Jurkat, Clone E6-1 (cell line): ENCODE measurements around the gene AKAP7.

ENCODE experiments used
- DNase-seq: peaks from one replicate; pipeline ENCODE4 v3.0.0-alpha.2; 2011; ENCODE audit warnings: low read depth, low spot score
- H3K4me3 ChIP-seq: 2 replicates; pipeline ENCODE4 v1.5.1; 2011; ENCODE audit warnings: mild to moderate bottlenecking, low read length, control low read depth, moderate library complexity

The AKAP7 gene

DNA sequence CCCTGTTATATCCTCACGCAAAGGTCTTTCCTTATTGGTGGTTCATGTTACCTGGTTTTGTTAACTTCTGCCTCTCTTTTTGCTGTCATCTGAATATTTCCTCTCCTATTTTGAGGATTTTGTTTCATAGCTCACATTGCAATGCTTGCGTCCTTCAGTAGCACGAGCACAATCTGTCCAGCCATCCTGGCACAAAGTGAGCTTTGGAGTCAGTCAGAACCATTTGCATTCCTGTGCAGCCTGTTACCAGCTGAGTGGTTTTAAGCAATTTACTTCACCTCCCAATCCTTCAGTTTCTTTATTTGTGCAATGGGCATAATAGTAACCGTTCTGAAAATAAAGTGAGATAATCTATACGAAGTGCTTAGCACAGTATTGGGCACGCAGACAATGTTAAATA, 42.7 kb downstream of the AKAP7 start:
- H3K4me3 ChIP-seq = no peak overlapping the region
- DNase-seq = no peak

- H3K4me3 ChIP-seq = no peak overlapping the region; the same call in 1 of the 2 replicates
- DNase-seq = peak; percentile 71
These were observed 47.7 kb downstream of the AKAP7 start for GRCh38 chr6:131182991-131183425.

GRCh38 chr6:131183427-131184095, 48.3 kb downstream of the AKAP7 start:
- no peak for DNase-seq
- no peak overlapping the region for H3K4me3 ChIP-seq

DNA sequence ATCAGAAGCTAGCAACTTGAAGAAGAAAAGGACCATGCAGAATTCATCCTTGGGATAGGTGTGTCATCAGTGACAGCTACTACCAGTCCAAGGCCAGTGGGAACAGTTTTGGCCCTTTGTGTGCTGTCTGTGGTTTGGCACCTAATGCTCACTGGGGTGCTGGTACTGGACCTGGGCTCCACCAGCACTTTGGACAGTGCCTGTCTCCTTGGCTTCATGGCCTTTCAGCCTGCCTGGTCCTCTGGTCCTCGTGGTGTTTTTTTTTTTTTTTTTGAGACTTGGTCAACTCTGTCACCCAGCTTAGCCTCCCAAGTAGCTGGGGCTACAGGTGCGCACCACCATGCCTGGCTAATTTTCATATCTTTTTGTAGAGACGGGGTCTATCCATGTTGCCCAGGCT, 56.3 kb downstream of the AKAP7 start:
- DNase-seq = no peak
- H3K4me3 ChIP-seq = no peak overlapping the region

- no peak overlapping the region for H3K4me3 ChIP-seq
- DNase-seq = peak; percentile 94
These were observed 62.4 kb downstream of the AKAP7 start for GRCh38 chr6:131197716-131198115.

DNA sequence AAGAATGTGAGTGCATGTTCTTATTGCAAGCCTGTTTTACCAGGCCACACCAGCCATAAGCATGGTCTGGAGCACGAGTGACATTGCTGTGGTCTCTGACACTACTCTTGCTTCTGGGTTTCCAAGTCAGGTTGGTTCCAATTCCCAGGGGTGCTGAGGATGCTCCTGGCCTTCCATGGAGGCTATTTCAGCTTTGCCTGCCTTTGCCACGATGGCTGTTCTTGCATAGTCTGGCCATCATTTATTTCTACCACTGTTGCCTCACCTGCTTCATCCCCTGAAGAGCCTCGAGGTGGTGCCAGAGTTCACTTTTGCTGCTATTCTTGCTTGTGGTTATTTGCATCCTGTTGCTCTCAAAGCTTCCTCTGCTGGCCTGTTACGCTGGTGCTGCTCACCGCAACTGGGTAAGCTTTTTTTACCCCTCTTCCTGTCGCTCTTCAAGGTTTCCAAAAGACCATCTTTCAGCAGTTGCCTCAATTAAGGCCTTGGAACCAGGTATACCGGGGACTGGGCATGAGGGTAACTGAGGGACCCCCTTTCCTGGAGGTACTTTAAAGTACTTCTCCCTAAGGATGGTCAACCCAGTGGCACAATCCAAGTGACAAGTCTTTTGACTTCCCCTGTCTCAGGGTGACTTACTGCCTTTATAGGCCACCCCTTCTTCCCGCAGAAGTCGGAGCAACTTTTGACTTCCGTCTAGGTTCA, 64.5 kb downstream of the AKAP7 start:
- peak overlapping the region; percentile 52 for H3K4me3 ChIP-seq
- peak; percentile 99 for DNase-seq

- no peak overlapping the region for H3K4me3 ChIP-seq
These were observed 70.4 kb downstream of the AKAP7 start for GRCh38 chr6:131205481-131206244.

DNA sequence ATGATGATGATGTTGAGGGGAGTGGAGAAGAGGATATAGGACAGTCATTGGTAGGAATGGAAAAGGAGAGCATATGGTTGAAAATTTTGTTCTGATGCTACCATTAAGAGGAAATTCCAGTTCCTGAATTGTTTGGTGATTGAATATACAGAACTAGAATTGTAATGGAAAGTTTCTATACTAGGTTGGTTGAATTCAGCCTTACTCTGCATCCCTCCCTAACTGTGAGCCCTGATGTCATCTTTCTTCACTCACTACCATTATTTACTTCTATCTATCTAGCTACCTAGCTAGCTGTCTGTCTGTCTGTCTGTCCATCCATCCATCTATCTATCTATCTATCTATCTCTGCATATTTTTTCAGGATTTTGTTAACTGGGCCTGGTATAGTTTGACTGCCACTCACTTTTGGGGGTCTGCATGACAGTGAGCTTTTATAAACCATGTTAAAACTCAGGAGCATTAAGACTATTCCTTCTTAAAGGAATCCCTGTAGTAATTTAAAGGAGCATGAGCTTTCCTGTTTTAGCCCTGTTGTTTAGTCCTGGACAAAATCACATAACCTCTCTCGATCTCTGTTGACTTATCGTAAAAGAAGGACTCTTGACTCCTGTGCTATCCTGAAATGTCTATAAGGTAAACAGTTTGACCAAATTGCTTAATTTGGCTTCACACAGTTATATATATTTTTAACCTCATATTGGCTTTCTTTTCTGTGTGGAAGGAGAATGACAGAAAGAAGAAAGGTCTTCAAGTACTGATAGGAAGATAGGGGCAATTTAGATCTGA, 71.4 kb downstream of the AKAP7 start:
- H3K4me3 ChIP-seq = no peak overlapping the region
- no peak for DNase-seq

More at GRCh38 chr6:131205481-131206244, 70.4 kb downstream of the AKAP7 start:
- no peak for DNase-seq

DNA sequence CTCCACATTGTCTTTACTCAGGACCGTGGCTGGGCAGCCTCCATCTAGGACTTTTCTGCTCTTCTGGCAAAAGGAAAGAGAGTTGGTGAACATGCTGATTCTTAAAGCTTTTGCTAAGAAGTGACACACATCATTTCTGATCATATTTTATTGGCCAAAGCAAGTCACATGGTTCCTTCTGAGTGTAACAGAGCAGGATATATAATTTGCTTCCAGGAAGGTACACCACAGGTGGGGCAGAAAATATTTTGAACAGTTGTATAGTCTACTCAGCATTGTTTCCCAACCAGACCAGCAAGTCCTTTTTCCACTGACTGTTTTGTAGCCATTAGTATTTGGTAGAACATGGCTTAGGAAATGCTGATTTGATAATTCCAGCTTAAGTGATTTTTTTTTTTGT, 73.5 kb downstream of the AKAP7 start:
- H3K4me3 ChIP-seq = no peak overlapping the region
- no peak for DNase-seq

GRCh38 chr6:131210469-131210868, 75.2 kb downstream of the AKAP7 start:
- H3K4me3 ChIP-seq = no peak overlapping the region
- no peak for DNase-seq

DNA sequence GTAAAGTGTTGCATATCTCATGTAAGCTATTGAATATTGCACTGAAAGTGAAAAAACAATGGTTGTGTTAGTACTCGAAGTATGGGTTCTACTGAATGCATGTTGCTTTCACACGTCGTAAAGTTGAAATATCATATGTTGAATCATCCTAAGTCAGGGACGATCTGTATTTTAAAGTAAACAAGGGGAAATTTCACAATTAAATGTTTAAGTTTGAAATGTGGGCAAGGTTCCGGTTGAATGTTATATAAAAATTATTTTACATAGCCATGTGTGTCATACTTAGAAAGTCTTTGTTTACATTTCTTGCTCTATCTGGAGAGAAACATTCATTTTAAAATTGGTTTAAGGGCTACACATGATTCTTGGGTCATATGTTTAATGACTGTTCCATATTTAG, 76.8 kb downstream of the AKAP7 start:
- no peak for DNase-seq
- H3K4me3 ChIP-seq = no peak overlapping the region

- no peak overlapping the region for H3K4me3 ChIP-seq
- DNase-seq = no peak
These were observed 77.6 kb downstream of the AKAP7 start for GRCh38 chr6:131212913-131213312.

DNA sequence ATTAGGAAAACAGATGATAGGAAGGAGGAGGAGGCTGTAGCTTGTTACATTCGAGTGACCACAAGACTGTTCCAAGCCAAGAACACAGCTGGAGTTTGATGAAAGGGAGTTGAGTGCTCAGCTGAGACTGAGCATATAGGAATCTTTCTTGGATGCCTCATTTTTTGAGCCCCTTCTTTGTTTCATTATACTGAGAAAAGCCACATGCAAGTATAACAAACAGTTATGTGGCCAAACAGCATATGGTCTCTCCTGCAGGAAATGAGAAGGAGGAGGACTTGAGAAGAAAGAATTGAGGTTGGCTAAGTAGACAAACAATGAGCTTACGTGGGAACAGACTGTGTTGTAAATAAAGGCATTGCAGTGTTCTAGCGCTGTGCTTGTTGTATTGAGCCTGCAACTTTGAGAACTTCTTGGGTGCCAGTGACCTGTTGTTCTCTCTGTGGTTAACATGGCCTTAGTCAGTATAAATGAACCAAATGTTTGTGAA, 78.3 kb downstream of the AKAP7 start:
- DNase-seq = peak; percentile 23

DNA sequence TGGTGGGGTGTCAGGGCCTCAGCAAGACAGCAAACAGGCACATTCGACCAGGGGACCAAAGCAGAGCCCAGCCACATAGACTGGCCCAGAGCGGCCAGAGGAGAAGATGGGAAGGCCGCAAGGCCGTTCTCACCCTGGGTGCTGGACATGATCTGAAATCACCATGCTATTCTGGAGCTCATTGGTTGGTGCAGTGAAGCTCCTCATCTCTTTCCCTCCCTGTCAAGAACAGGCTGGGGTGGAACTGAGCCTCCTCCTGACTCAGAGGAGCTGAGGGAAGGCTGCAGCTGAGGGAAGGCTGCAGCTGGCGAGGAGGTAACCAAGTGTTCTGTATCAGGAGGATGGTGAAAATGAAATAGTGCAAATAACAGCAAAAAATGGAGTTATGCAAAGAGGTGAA, 80.0 kb downstream of the AKAP7 start:
- no peak overlapping the region for H3K4me3 ChIP-seq
- DNase-seq = no peak

More for the DNA sequence above, 78.3 kb downstream of the AKAP7 start:
- H3K4me3 ChIP-seq = no peak overlapping the region

GRCh38 chr6:131216246-131216645, 81.0 kb downstream of the AKAP7 start:
- no peak for DNase-seq
- no peak overlapping the region for H3K4me3 ChIP-seq

- H3K4me3 ChIP-seq = no peak overlapping the region
These were observed 87.5 kb downstream of the AKAP7 start for GRCh38 chr6:131222773-131223172.

DNA sequence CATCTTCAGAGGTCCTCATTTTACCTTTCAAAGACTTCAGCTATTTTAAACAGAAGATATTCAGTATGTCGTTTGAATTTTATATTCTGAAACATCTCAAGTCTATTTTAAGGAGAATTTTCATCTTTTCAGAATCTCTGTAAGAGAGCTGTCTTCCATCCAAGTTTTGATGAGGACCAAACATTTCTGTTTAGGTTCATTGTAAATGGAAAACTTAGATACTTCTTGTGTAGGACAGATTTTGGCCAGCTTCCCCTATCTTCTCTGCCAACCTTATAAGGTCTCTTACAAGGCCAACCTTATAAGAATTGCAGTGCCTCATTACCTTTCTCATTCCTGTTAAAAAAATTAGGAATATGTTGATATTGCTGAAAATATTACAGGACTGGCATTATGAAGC, 88.1 kb downstream of the AKAP7 start:
- DNase-seq = no peak
- no peak overlapping the region for H3K4me3 ChIP-seq

More at GRCh38 chr6:131222773-131223172, 87.5 kb downstream of the AKAP7 start:
- DNase-seq = no peak

DNA sequence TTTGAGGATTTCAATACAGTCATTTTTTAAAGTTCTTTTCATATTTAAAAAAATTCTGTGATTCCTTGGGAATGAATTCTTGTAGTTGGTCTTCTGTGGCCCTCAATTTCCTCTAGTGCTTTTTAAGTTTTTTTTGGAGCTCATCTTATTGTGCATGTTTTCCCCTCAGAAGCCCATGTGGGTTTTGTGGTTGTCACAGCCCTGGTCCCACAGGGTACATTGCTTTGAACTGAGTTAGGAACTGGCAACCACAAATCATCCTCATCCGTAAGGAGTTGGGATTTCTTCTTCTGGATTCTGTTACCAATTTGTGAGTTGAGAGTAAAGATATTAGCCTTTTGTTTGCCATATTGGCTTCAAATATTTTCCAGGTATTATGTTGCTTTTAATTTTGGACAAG, 89.9 kb downstream of the AKAP7 start:
- peak; percentile 44 for DNase-seq

DNA sequence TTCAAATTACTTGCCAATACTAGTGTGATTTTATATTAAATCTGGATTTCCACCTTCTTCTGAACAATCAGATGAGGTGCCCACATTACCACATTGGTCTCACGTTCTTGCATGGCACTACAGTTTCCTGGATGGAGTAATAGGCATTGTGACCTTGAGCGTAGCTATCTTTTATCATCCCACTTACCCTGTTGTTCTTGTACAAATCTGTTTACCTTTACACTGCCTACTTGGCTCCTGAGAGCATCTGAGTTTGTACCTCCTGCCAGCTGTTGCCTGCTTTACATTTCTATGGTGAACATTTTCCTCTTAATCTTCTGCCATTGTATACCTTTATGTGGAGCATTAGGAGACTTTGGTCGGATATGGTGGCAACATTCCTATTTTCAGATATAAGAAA, 90.7 kb downstream of the AKAP7 start:
- no peak overlapping the region for H3K4me3 ChIP-seq
- DNase-seq = no peak

More for the DNA sequence above, 89.9 kb downstream of the AKAP7 start:
- H3K4me3 ChIP-seq = no peak overlapping the region
